C1 segment of cervical spinal cord (tissue), 14 donors: ENCODE data around the gene CIDEC.
"Not testable (repeated sequence)": the region's sequence is repeated elsewhere in the genome, so short reads cannot be mapped to it uniquely, and the experiment has no call there.

Experiments used
- DNase-seq, 14 donors: peaks; one replicate each; lab custom pipeline; 2025; lab: John Stamatoyannopoulos, UW

CIDEC gene

GRCh38 chr3:9876255-9876654, 3.8 kb downstream of the CIDEC start:
- DNase-seq: not testable (repeated sequence)

GRCh38 chr3:9875448-9875847, 4.6 kb downstream of the CIDEC start:
- DNase-seq: no peak

GRCh38 chr3:9872067-9872466, 8.0 kb downstream of the CIDEC start:
- DNase-seq: not testable (repeated sequence)

- no peak for DNase-seq
Measured at GRCh38 chr3:9870978-9871377, 9.1 kb downstream of the CIDEC start.

GRCh38 chr3:9869955-9870354, 10.1 kb downstream of the CIDEC start:
- no peak for DNase-seq

GRCh38 chr3:9867106-9867505, 12.9 kb downstream of the CIDEC start:
- no peak for DNase-seq

- DNase-seq: no peak
Measured at GRCh38 chr3:9866639-9867038, 13.4 kb downstream of the CIDEC start.

- not testable (repeated sequence) for DNase-seq
Measured at GRCh38 chr3:9865125-9865637, 14.9 kb downstream of the CIDEC start.

- peak in 10 of 14 donors; percentile 33 to 76 (median 52) for DNase-seq
Measured at GRCh38 chr3:9864200-9864927, 15.7 kb downstream of the CIDEC start.

GRCh38 chr3:9863058-9863772, 16.8 kb downstream of the CIDEC start:
- no peak for DNase-seq

- DNase-seq: no peak
Measured at GRCh38 chr3:9862391-9863057, 17.5 kb downstream of the CIDEC start.

- no peak for DNase-seq
Measured at GRCh38 chr3:9861626-9862130, 18.4 kb downstream of the CIDEC start.

- no peak for DNase-seq
Measured at GRCh38 chr3:9861201-9861600, 18.9 kb downstream of the CIDEC start.

- DNase-seq: no peak
Measured at GRCh38 chr3:9859530-9860025, 20.5 kb downstream of the CIDEC start.

- no peak for DNase-seq
Measured at GRCh38 chr3:9855594-9855993, 24.5 kb downstream of the CIDEC start.

- not testable (repeated sequence) for DNase-seq
Measured at GRCh38 chr3:9854291-9854940, 25.6 kb downstream of the CIDEC start.

- no peak for DNase-seq
Measured at GRCh38 chr3:9852528-9852927, 27.5 kb downstream of the CIDEC start.

- DNase-seq: not testable (repeated sequence)
Measured at GRCh38 chr3:9851926-9852325, 28.1 kb downstream of the CIDEC start.

GRCh38 chr3:9851383-9851782, 28.7 kb downstream of the CIDEC start:
- DNase-seq: peak in 1 of 14 donors; percentile 37

GRCh38 chr3:9848860-9849259, 31.2 kb downstream of the CIDEC start:
- DNase-seq: not testable (repeated sequence)

- not testable (repeated sequence) for DNase-seq
Measured at GRCh38 chr3:9847870-9848269, 32.2 kb downstream of the CIDEC start.
